MCF 10A (cell line): ENCODE measurements around the gene CDH1. TPM values are rescaled to one million over a fixed set of nuclear protein-coding genes. Genes with fewer than 3 reads are reported as not detected.

Experiments
- BruUV-seq: library from RNA; stranded (reverse); fragments of 400-500 nt; replicated peaks from 2 replicates; lab custom pipeline; 2021; lab: Mats Ljungman, UMichigan
- CTCF ChIA-PET: fragments of 300-600 bp; sonication (Branson Sonifier 250); formaldehyde crosslinking; extraction: SDS; loops from one replicate; lab custom pipeline; 2021; ENCODE audit warnings: antibody characterized with exemption, inconsistent platforms; lab: Yijun Ruan, JAX
- POLR2A ChIA-PET: fragments of 300-600, 350-650 bp; sonication (Branson Sonifier 250); formaldehyde crosslinking; extraction: SDS; loops from one replicate; lab custom pipeline; 2020; ENCODE audit warnings: antibody characterized with exemption, inconsistent platforms; lab: Yijun Ruan, JAX
- DNase-seq: peaks from one replicate; pipeline ENCODE4 v3.0.0-alpha.2; 2018; ENCODE audit not compliant: unreplicated experiment
- H3K27ac Mint-ChIP-seq: one replicate; pipeline ENCODE4 v1.8.0; 2022; ENCODE audit warnings: mild to moderate bottlenecking, low read depth, mixed read lengths; ENCODE audit not compliant: unreplicated experiment
- H3K27me3 Mint-ChIP-seq: one replicate; pipeline ENCODE4 v1.8.0; 2022; ENCODE audit warnings: mixed read lengths; ENCODE audit not compliant: insufficient read depth, unreplicated experiment
- H3K36me3 Mint-ChIP-seq: one replicate; pipeline ENCODE4 v1.8.0; 2022; ENCODE audit warnings: mild to moderate bottlenecking, moderate library complexity, mixed read lengths; ENCODE audit not compliant: insufficient read depth, unreplicated experiment
- H3K4me1 Mint-ChIP-seq: one replicate; pipeline ENCODE4 v1.8.0; 2022; ENCODE audit warnings: mixed read lengths; ENCODE audit not compliant: insufficient read depth, unreplicated experiment
- H3K4me3 Mint-ChIP-seq: one replicate; pipeline ENCODE4 v1.8.0; 2022; ENCODE audit warnings: mild to moderate bottlenecking, moderate library complexity, mixed read lengths; ENCODE audit not compliant: unreplicated experiment
- H3K9me3 Mint-ChIP-seq: one replicate; pipeline ENCODE4 v1.8.0; 2022; ENCODE audit warnings: mixed read lengths; ENCODE audit not compliant: unreplicated experiment
- CTCF ChIP-seq: fragments of 200-600 bp; IDR thresholded peaks from one replicate; pipeline ENCODE4 v1.8.0; 2022; ENCODE audit warnings: antibody characterized with exemption, mild to moderate bottlenecking; ENCODE audit not compliant: unreplicated experiment
- intact Hi-C: fragments of 100-400 bp; cut with micrococcal nuclease; formaldehyde crosslinking; loops from 2 replicates; pipeline ENCODE4 v1.14.1; 2022
- total RNA-seq: library from RNA; stranded (reverse); gene quantifications from 2 replicates; pipeline ENCODE4 v1.2.3, GENCODE V29; 2022

Gene CDH1
- total RNA-seq, 1 experiment from 2014 or later: 37.6 TPM

- peak; percentile 97 for DNase-seq
- H3K9me3 Mint-ChIP-seq: no peaks in the 10 kb centered on the region
- POLR2A ChIA-PET: interaction anchor here (0.6 to 3.9 kb wide), 21 partner anchors 11 to 226 kb away, joined by 3 to 40 read pairs (median 5); partner anchors contain the start of genes CDH1 and CDH3
- peak overlapping the region; percentile 47 for H3K4me3 Mint-ChIP-seq
- peak overlapping the region; percentile 96 for H3K27ac Mint-ChIP-seq
- no peaks in the 10 kb centered on the region for H3K36me3 Mint-ChIP-seq
- BruUV-seq: no TSS peak
- no peaks in the 10 kb centered on the region for H3K27me3 Mint-ChIP-seq
- H3K4me1 Mint-ChIP-seq: peaks cover 44% of the 10 kb centered on the region
- TF ChIP-seq CTCF: no peak
- CTCF ChIA-PET: interaction anchor here (1.2 to 2.0 kb wide), 5 partner anchors 18 to 88 kb away, joined by 3 to 8 read pairs (median 3); no protein-coding TSS in a partner anchor
- intact Hi-C loops: loop anchor here (1.0 kb wide), 1 partner anchor 49 kb away; no protein-coding TSS in a partner anchor
Measured at GRCh38 chr16:68756239-68756915, 19.3 kb downstream of the CDH1 start.

- H3K4me3 Mint-ChIP-seq: peak overlapping the region; percentile 38
Measured at GRCh38 chr16:68757625-68757935, 20.5 kb downstream of the CDH1 start.

GRCh38 chr16:68759062-68759461 lies 22.0 kb downstream of the CDH1 start:
- Mint-ChIP-seq H3K4me1 (peaks cover 46% of the 10 kb centered on the region), H3K36me3 (no peaks in the 10 kb centered on the region), H3K4me3 (no peak overlapping the region), H3K27me3 (no peaks in the 10 kb centered on the region), H3K27ac (no peak overlapping the region), H3K9me3 (no peaks in the 10 kb centered on the region)
- ChIA-PET CTCF (interaction anchor here (0.7 kb wide), 1 partner anchor 169 kb away, joined by 3 read pairs; no protein-coding TSS in a partner anchor), POLR2A (interaction anchor here (1.4 kb wide), 1 partner anchor 13 kb away, joined by 3 read pairs; no protein-coding TSS in a partner anchor)
- BruUV-seq: no TSS peak
- no peak for TF ChIP-seq CTCF
- intact Hi-C loops: no loop called here
- DNase-seq: no peak

More at GRCh38 chr16:68757625-68757935, 20.5 kb downstream of the CDH1 start:
- TF ChIP-seq CTCF: no peak
- no peaks in the 10 kb centered on the region for H3K9me3 Mint-ChIP-seq
- H3K27me3 Mint-ChIP-seq: no peaks in the 10 kb centered on the region
- H3K4me1 Mint-ChIP-seq: peaks cover 46% of the 10 kb centered on the region
- intact Hi-C loops: no loop called here
- no peaks in the 10 kb centered on the region for H3K36me3 Mint-ChIP-seq
- ChIA-PET CTCF (interaction anchor here (0.6 to 2.0 kb wide), 5 partner anchors 14 to 166 kb away, joined by 3 to 8 read pairs (median 5); no protein-coding TSS in a partner anchor), POLR2A (interaction anchor here (1.0 to 3.9 kb wide), 12 partner anchors 15 to 183 kb away, joined by 3 to 40 read pairs (median 12); partner anchors contain the start of gene CDH1)
- no TSS peak for BruUV-seq
- no peak for DNase-seq
- peak overlapping the region; percentile 96 for H3K27ac Mint-ChIP-seq

- peaks cover 32% of the 10 kb centered on the region for H3K4me1 Mint-ChIP-seq
- H3K9me3 Mint-ChIP-seq: no peaks in the 10 kb centered on the region
- peak overlapping the region; percentile 65 for H3K27ac Mint-ChIP-seq
- H3K36me3 Mint-ChIP-seq: no peaks in the 10 kb centered on the region
- H3K27me3 Mint-ChIP-seq: no peaks in the 10 kb centered on the region
- H3K4me3 Mint-ChIP-seq: no peak overlapping the region
- ChIA-PET POLR2A (interaction anchor here (0.6 to 1.1 kb wide), 2 partner anchors 18 to 40 kb away, joined by 4 read pairs; no protein-coding TSS in a partner anchor), CTCF (interaction anchor here (1.1 kb wide), 1 partner anchor 21 kb away, joined by 5 read pairs; no protein-coding TSS in a partner anchor)
- TF ChIP-seq CTCF: no peak
- DNase-seq: peak; percentile 91
- intact Hi-C loops: no loop called here
- no TSS peak for BruUV-seq
Measured at GRCh38 chr16:68760671-68761275, 23.7 kb downstream of the CDH1 start.
